ENCODE measurements around the gene CCDC24.

Gene CCDC24

DNA sequence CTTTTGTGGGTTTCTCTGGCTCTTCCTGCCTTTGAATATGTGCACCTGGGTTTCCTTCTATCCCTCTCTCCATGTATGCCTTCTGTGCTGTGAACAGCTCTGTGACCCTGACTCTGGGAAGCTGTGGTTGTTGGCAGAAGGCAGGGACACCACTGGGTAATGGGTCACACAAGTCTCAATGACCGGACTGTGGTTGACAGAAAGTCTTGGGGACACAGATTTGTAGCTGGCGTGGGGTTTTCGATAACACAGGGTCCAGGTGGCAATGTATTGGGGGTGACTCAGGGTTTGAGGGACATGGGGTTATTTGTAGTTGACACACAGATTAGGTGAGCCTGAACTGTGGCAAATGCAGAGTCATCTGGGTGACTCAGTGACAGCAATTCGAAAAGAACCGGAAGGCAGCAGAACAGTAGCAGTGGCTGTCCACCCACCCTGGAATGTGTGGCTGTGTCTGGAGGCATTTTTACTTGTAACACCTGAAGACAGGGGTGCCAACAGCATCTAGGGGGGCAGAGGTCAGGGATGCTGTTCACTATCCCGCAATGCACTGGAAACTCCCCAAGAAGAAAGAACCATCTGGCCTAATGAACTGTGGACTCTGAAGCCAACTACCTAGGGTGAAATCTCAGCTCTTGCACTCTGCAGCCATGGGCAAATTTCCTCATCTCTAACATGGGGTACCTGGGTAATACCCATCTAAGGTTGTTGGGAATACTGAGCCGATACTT is 52.8 kb downstream of the CCDC24 start:
- no peak for DNase-seq

DNA sequence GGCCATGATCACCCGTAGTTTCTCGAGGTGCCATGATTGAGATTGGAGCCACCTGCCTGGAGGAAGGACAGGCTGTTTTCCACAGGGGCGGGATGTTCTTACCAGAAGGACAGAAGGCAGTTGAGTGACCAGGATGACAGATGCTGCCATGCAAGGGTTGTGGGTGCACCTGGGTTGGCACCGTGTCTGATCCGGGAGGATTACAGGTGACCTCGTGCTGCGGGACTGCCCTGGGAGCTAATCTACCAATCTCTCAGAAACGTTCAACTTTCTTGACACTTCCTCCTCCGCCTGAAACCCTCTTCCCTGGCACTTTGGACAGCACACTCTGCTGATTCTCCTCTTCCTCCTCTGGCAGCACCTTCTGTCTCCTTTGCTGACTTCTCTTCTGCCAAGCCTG is 53.7 kb downstream of the CCDC24 start:
- no peak for DNase-seq

Data from activated CD8-positive, alpha-beta memory T cell treated with anti-CD3 and anti-CD28 coated beads, Interleukin-2, amount 50 U/mL, for 4 hours (primary cell).